Stimulated activated memory B cell treated with anti-CD40 and anti-IgM and Interleukin-4, amounts not matched to agents 10 μg/mL and 1 μg/mL and 100 μg/mL, for 72 hours (primary cell): ENCODE measurements around the gene AREL1.

ENCODE experiments used
- ATAC-seq: fragments of 150-1000 bp; cut with Tn5 transposase; 2 replicates; pipeline ENCODE4 v1.10.0; 2021
- H3K27ac Mint-ChIP-seq: one replicate; pipeline ENCODE4 v1.8.0; 2022; ENCODE audit warnings: mild to moderate bottlenecking, mixed read lengths
- H3K27me3 Mint-ChIP-seq: one replicate; pipeline ENCODE4 v1.8.0; 2022; ENCODE audit warnings: mixed read lengths
- H3K36me3 Mint-ChIP-seq: one replicate; pipeline ENCODE4 v1.8.0; 2022; ENCODE audit warnings: mixed read lengths
- H3K4me1 Mint-ChIP-seq: one replicate; pipeline ENCODE4 v1.8.0; 2022; ENCODE audit warnings: mixed read lengths
- H3K4me3 Mint-ChIP-seq: one replicate; pipeline ENCODE4 v1.8.0; 2022; ENCODE audit warnings: mild to moderate bottlenecking, moderate library complexity, mixed read lengths
- H3K9me3 Mint-ChIP-seq: one replicate; pipeline ENCODE4 v1.8.0; 2022; ENCODE audit warnings: mixed read lengths

The AREL1 gene

GRCh38 chr14:74641601-74642391, 71.1 kb downstream of the AREL1 start:
- no peak for ATAC-seq
- Mint-ChIP-seq H3K36me3 (no peaks in the 10 kb centered on the region), H3K4me3 (no peak overlapping the region), H3K27ac (no peak overlapping the region), H3K27me3 (peaks cover 16% of the 10 kb centered on the region), H3K4me1 (no peaks in the 10 kb centered on the region), H3K9me3 (no peaks in the 10 kb centered on the region)

GRCh38 chr14:74638966-74639365, 73.9 kb downstream of the AREL1 start:
- H3K4me3 Mint-ChIP-seq, result no peak overlapping the region
- H3K4me1 Mint-ChIP-seq, result no peaks in the 10 kb centered on the region

GRCh38 chr14:74638066-74638465, 74.8 kb downstream of the AREL1 start:
- ATAC-seq, result no peak
- H3K9me3 Mint-ChIP-seq, result no peaks in the 10 kb centered on the region
- no peaks in the 10 kb centered on the region for H3K27me3 Mint-ChIP-seq
- no peaks in the 10 kb centered on the region for H3K36me3 Mint-ChIP-seq
- H3K4me1 Mint-ChIP-seq, result no peaks in the 10 kb centered on the region
- H3K27ac Mint-ChIP-seq, result no peak overlapping the region
- H3K4me3 Mint-ChIP-seq, result no peak overlapping the region

More at GRCh38 chr14:74638966-74639365, 73.9 kb downstream of the AREL1 start:
- H3K27me3 Mint-ChIP-seq, result no peaks in the 10 kb centered on the region
- H3K36me3 Mint-ChIP-seq, result no peaks in the 10 kb centered on the region
- H3K27ac Mint-ChIP-seq, result no peak overlapping the region
- no peak for ATAC-seq
- no peaks in the 10 kb centered on the region for H3K9me3 Mint-ChIP-seq

GRCh38 chr14:74637178-74637550, 75.7 kb downstream of the AREL1 start:
- Mint-ChIP-seq H3K36me3 (no peaks in the 10 kb centered on the region), H3K27ac (no peak overlapping the region), H3K4me3 (no peak overlapping the region), H3K27me3 (no peaks in the 10 kb centered on the region), H3K4me1 (no peaks in the 10 kb centered on the region), H3K9me3 (no peaks in the 10 kb centered on the region)
- no peak for ATAC-seq

GRCh38 chr14:74636424-74637177, 76.3 kb downstream of the AREL1 start:
- H3K4me1 Mint-ChIP-seq, result no peaks in the 10 kb centered on the region
- H3K27me3 Mint-ChIP-seq, result no peaks in the 10 kb centered on the region
- H3K27ac Mint-ChIP-seq, result no peak overlapping the region
- ATAC-seq, result no peak
- no peaks in the 10 kb centered on the region for H3K9me3 Mint-ChIP-seq
- H3K36me3 Mint-ChIP-seq, result no peaks in the 10 kb centered on the region
- no peak overlapping the region for H3K4me3 Mint-ChIP-seq

GRCh38 chr14:74635847-74636246, 77.0 kb downstream of the AREL1 start:
- no peak for ATAC-seq
- H3K4me1 Mint-ChIP-seq, result no peaks in the 10 kb centered on the region
- H3K9me3 Mint-ChIP-seq, result no peaks in the 10 kb centered on the region
- no peak overlapping the region for H3K27ac Mint-ChIP-seq
- H3K4me3 Mint-ChIP-seq, result no peak overlapping the region
- peaks cover 5% of the 10 kb centered on the region for H3K27me3 Mint-ChIP-seq
- H3K36me3 Mint-ChIP-seq, result no peaks in the 10 kb centered on the region

- ATAC-seq, result no peak
- H3K27ac Mint-ChIP-seq, result no peak overlapping the region
- no peaks in the 10 kb centered on the region for H3K9me3 Mint-ChIP-seq
- peaks cover 12% of the 10 kb centered on the region for H3K27me3 Mint-ChIP-seq
- no peaks in the 10 kb centered on the region for H3K4me1 Mint-ChIP-seq
- H3K4me3 Mint-ChIP-seq, result no peak overlapping the region
- H3K36me3 Mint-ChIP-seq, result no peaks in the 10 kb centered on the region
Measured at GRCh38 chr14:74634964-74635363, 77.9 kb downstream of the AREL1 start.

- H3K4me3 Mint-ChIP-seq, result no peak overlapping the region
- H3K36me3 Mint-ChIP-seq, result no peaks in the 10 kb centered on the region
- no peaks in the 10 kb centered on the region for H3K4me1 Mint-ChIP-seq
- ATAC-seq, result no peak
- H3K27ac Mint-ChIP-seq, result no peak overlapping the region
- no peaks in the 10 kb centered on the region for H3K9me3 Mint-ChIP-seq
- H3K27me3 Mint-ChIP-seq, result peaks cover 12% of the 10 kb centered on the region
Measured at GRCh38 chr14:74634481-74634880, 78.4 kb downstream of the AREL1 start.

GRCh38 chr14:74630881-74631690, 81.8 kb downstream of the AREL1 start:
- no peak overlapping the region for H3K4me3 Mint-ChIP-seq
- no peak overlapping the region for H3K27ac Mint-ChIP-seq
- H3K27me3 Mint-ChIP-seq, result peaks cover 12% of the 10 kb centered on the region
- ATAC-seq, result no peak
- H3K36me3 Mint-ChIP-seq, result no peaks in the 10 kb centered on the region
- H3K4me1 Mint-ChIP-seq, result peaks cover 6% of the 10 kb centered on the region
- no peaks in the 10 kb centered on the region for H3K9me3 Mint-ChIP-seq

- ATAC-seq, result no peak
- Mint-ChIP-seq H3K4me1 (peaks cover 6% of the 10 kb centered on the region), H3K9me3 (no peaks in the 10 kb centered on the region), H3K4me3 (no peak overlapping the region), H3K27ac (no peak overlapping the region), H3K36me3 (no peaks in the 10 kb centered on the region), H3K27me3 (peaks cover 12% of the 10 kb centered on the region)
Measured at GRCh38 chr14:74628418-74628817, 84.5 kb downstream of the AREL1 start.

- peak; percentile 74 for ATAC-seq
- Mint-ChIP-seq H3K9me3 (no peaks in the 10 kb centered on the region), H3K27me3 (peaks cover 12% of the 10 kb centered on the region), H3K4me3 (no peak overlapping the region), H3K27ac (peak overlapping the region; percentile 76), H3K36me3 (no peaks in the 10 kb centered on the region), H3K4me1 (peaks cover 6% of the 10 kb centered on the region)
Measured at GRCh38 chr14:74627076-74627475, 85.8 kb downstream of the AREL1 start.

- H3K4me1 Mint-ChIP-seq, result peaks cover 32% of the 10 kb centered on the region
- ATAC-seq, result no peak
- no peak overlapping the region for H3K4me3 Mint-ChIP-seq
- no peaks in the 10 kb centered on the region for H3K36me3 Mint-ChIP-seq
- H3K27me3 Mint-ChIP-seq, result no peaks in the 10 kb centered on the region
- no peaks in the 10 kb centered on the region for H3K9me3 Mint-ChIP-seq
- H3K27ac Mint-ChIP-seq, result no peak overlapping the region
Measured at GRCh38 chr14:74622257-74622656, 90.6 kb downstream of the AREL1 start.

- Mint-ChIP-seq H3K27me3 (peaks cover 2% of the 10 kb centered on the region), H3K4me1 (peaks cover 30% of the 10 kb centered on the region), H3K36me3 (no peaks in the 10 kb centered on the region), H3K9me3 (no peaks in the 10 kb centered on the region), H3K4me3 (no peak overlapping the region), H3K27ac (no peak overlapping the region)
- no peak for ATAC-seq
Measured at GRCh38 chr14:74621556-74621955, 91.3 kb downstream of the AREL1 start.

- Mint-ChIP-seq H3K4me1 (peaks cover 36% of the 10 kb centered on the region), H3K36me3 (no peaks in the 10 kb centered on the region), H3K4me3 (no peak overlapping the region), H3K9me3 (no peaks in the 10 kb centered on the region), H3K27ac (peak overlapping the region; percentile 38), H3K27me3 (peaks cover 9% of the 10 kb centered on the region)
- no peak for ATAC-seq
Measured at GRCh38 chr14:74620923-74621322, 92.0 kb downstream of the AREL1 start.

GRCh38 chr14:74620497-74620921, 92.4 kb downstream of the AREL1 start:
- peak; percentile 48 for ATAC-seq
- no peak overlapping the region for H3K4me3 Mint-ChIP-seq
- H3K36me3 Mint-ChIP-seq, result no peaks in the 10 kb centered on the region
- peaks cover 13% of the 10 kb centered on the region for H3K27me3 Mint-ChIP-seq
- no peaks in the 10 kb centered on the region for H3K9me3 Mint-ChIP-seq
- peaks cover 40% of the 10 kb centered on the region for H3K4me1 Mint-ChIP-seq
- H3K27ac Mint-ChIP-seq, result peak overlapping the region; percentile 38
